ENCODE results near the gene CUL2.
"Not testable (repeated sequence)": the region's sequence is repeated elsewhere in the genome, so short reads cannot be mapped to it uniquely, and the experiment has no call there.

CUL2 gene

GRCh38 chr10:35019041-35020024 is 70.8 kb downstream of the CUL2 start:
- DNase-seq (ENCODE audit: low read depth): no peak

GRCh38 chr10:35017608-35018007 is 72.5 kb downstream of the CUL2 start:
- DNase-seq (ENCODE audit: low read depth): no peak

GRCh38 chr10:35015843-35016408 is 74.2 kb downstream of the CUL2 start:
- no peak for DNase-seq (ENCODE audit: low read depth)

- no peak for DNase-seq (ENCODE audit: low read depth)
These were observed 77.4 kb downstream of the CUL2 start for GRCh38 chr10:35012781-35013180.

- DNase-seq (ENCODE audit: low read depth): no peak
These were observed 78.4 kb downstream of the CUL2 start for GRCh38 chr10:35011771-35012191.

GRCh38 chr10:35007858-35008301 is 82.3 kb downstream of the CUL2 start:
- no peak for DNase-seq (ENCODE audit: low read depth)

- DNase-seq (ENCODE audit: low read depth): no peak
These were observed 83.3 kb downstream of the CUL2 start for GRCh38 chr10:35006836-35007235.

- peak; percentile 96 for DNase-seq (ENCODE audit: low read depth)
These were observed 84.3 kb downstream of the CUL2 start for GRCh38 chr10:35005868-35006267.

GRCh38 chr10:35004651-35005050 is 85.5 kb downstream of the CUL2 start:
- DNase-seq (ENCODE audit: low read depth): no peak

GRCh38 chr10:35003906-35004305 is 86.2 kb downstream of the CUL2 start:
- DNase-seq (ENCODE audit: low read depth): no peak

- DNase-seq (ENCODE audit: low read depth): no peak
These were observed 89.2 kb downstream of the CUL2 start for GRCh38 chr10:35000936-35001335.

GRCh38 chr10:34999532-34999931 is 90.6 kb downstream of the CUL2 start:
- no peak for DNase-seq (ENCODE audit: low read depth)

GRCh38 chr10:34998940-34999339 is 91.2 kb downstream of the CUL2 start:
- no peak for DNase-seq (ENCODE audit: low read depth)

- no peak for DNase-seq (ENCODE audit: low read depth)
These were observed 93.3 kb downstream of the CUL2 start for GRCh38 chr10:34996843-34997242.

- no peak for DNase-seq (ENCODE audit: low read depth)
These were observed 94.2 kb downstream of the CUL2 start for GRCh38 chr10:34995925-34996324.

GRCh38 chr10:34994565-34995142 is 95.5 kb downstream of the CUL2 start:
- DNase-seq (ENCODE audit: low read depth): no peak

GRCh38 chr10:34993782-34994181 is 96.4 kb downstream of the CUL2 start:
- no peak for DNase-seq (ENCODE audit: low read depth)

GRCh38 chr10:34991117-34991516 is 99.0 kb downstream of the CUL2 start:
- not testable (repeated sequence) for DNase-seq (ENCODE audit: low read depth)

GRCh38 chr10:34988397-34989067 is 101.6 kb downstream of the CUL2 start:
- DNase-seq (ENCODE audit: low read depth): no peak

GRCh38 chr10:34985823-34986222 is 104.3 kb downstream of the CUL2 start:
- DNase-seq (ENCODE audit: low read depth): no peak

GRCh38 chr10:34985146-34985545 is 105.0 kb downstream of the CUL2 start:
- no peak for DNase-seq (ENCODE audit: low read depth)

GRCh38 chr10:34981844-34982243 is 108.3 kb downstream of the CUL2 start:
- no peak for DNase-seq (ENCODE audit: low read depth)

Data from HS-5 (cell line).